HepG2 (cell line): ENCODE data around the gene CIART. TPM values are rescaled to one million over a fixed set of nuclear protein-coding genes. Genes with fewer than 3 reads are reported as not detected.

ENCODE experiments used
- AHR ChIP-seq: IDR thresholded peaks from 2 replicates; pipeline ENCODE4 v1.6.1; 2018; ENCODE audit warnings: missing genetic modification reagents, missing compliant biosample characterization
- ATM ChIP-seq: fragments of 450-650 bp; IDR thresholded peaks from 2 replicates; pipeline ENCODE4 v1.7.1; 2017; ENCODE audit warnings: mild to moderate bottlenecking, borderline replicate concordance
- CC2D1A ChIP-seq: sonication (generic); formaldehyde crosslinking; IDR thresholded peaks from 2 replicates; pipeline ENCODE4 v1.8.1; 2023; ENCODE audit warnings: mild to moderate bottlenecking, missing genetic modification reagents
- E2F2 ChIP-seq: sonication (generic); formaldehyde crosslinking; IDR thresholded peaks from 2 replicates; pipeline ENCODE4 v1.4.0; 2020; ENCODE audit warnings: missing genetic modification reagents, borderline replicate concordance
- GABPB1 ChIP-seq: IDR thresholded peaks from 2 replicates; pipeline ENCODE4 v1.6.1; 2016; ENCODE audit warnings: mild to moderate bottlenecking, missing genetic modification reagents, moderate library complexity, missing compliant biosample characterization
- GZF1 ChIP-seq: sonication (generic); formaldehyde crosslinking; IDR thresholded peaks from 2 replicates; pipeline ENCODE4 v1.5.1; 2020; ENCODE audit warnings: mild to moderate bottlenecking, missing genetic modification reagents
- HNRNPK ChIP-seq: fragments of 200-400 bp; formaldehyde crosslinking; IDR thresholded peaks from 2 replicates; pipeline ENCODE4 v1.6.1; 2018; ENCODE audit warnings: low read length, low read depth, moderate library complexity, mild to moderate bottlenecking; ENCODE audit not compliant: poor library complexity, severe bottlenecking
- KLF11 ChIP-seq: IDR thresholded peaks from 2 replicates; pipeline ENCODE4 v1.6.1; 2016; ENCODE audit warnings: missing compliant biosample characterization
- MAX ChIP-seq: IDR thresholded peaks from 2 replicates; pipeline ENCODE4 v1.6.1; 2012; ENCODE audit warnings: inconsistent platforms
- POLR2A ChIP-seq, 2 experiments: IDR thresholded peaks; 2 replicates each; pipeline ENCODE4 v1.6.1; 2011; ENCODE audit warnings: low read depth in 2 of 2, low read length in 2 of 2, mild to moderate bottlenecking in 1 of 2, moderate library complexity in 1 of 2; ENCODE audit not compliant: insufficient read depth in 1 of 2
- TBP ChIP-seq: sonication (generic); formaldehyde crosslinking; IDR thresholded peaks from 2 replicates; pipeline ENCODE4 v1.5.0; 2020; ENCODE audit warnings: missing genetic modification reagents
- UBTF ChIP-seq: sonication (generic); formaldehyde crosslinking; IDR thresholded peaks from 2 replicates; pipeline ENCODE4 v1.4.0; 2020; ENCODE audit warnings: mild to moderate bottlenecking, missing genetic modification reagents
- XBP1 ChIP-seq: sonication (generic); formaldehyde crosslinking; IDR thresholded peaks from 2 replicates; pipeline ENCODE4 v1.5.0; 2020; ENCODE audit warnings: missing genetic modification reagents
- ZFP37 ChIP-seq: sonication (generic); formaldehyde crosslinking; IDR thresholded peaks from 2 replicates; pipeline ENCODE4 v1.4.0; 2020; ENCODE audit warnings: missing genetic modification reagents, borderline replicate concordance
- ZNF251 ChIP-seq: sonication (generic); formaldehyde crosslinking; IDR thresholded peaks from 2 replicates; pipeline ENCODE4 v1.9.0; 2021; ENCODE audit warnings: mild to moderate bottlenecking, missing genetic modification reagents
- ZNF317 ChIP-seq: sonication (generic); formaldehyde crosslinking; IDR thresholded peaks from 2 replicates; pipeline ENCODE4 v1.5.0; 2020; ENCODE audit warnings: mild to moderate bottlenecking, missing genetic modification reagents
- ZNF629 ChIP-seq: sonication (generic); formaldehyde crosslinking; conservative IDR thresholded peaks from 2 replicates; pipeline ENCODE4 v1.5.0; 2020; ENCODE audit warnings: missing genetic modification reagents
- ZNF747 ChIP-seq: sonication (generic); formaldehyde crosslinking; IDR thresholded peaks from 2 replicates; pipeline ENCODE4 v1.8.1; 2023; ENCODE audit warnings: missing genetic modification reagents, mild to moderate bottlenecking, borderline replicate concordance
- ZSCAN21 ChIP-seq: sonication (generic); formaldehyde crosslinking; IDR thresholded peaks from 2 replicates; pipeline ENCODE4 v1.8.0; 2022; ENCODE audit warnings: mild to moderate bottlenecking, missing genetic modification reagents, moderate library complexity, borderline replicate concordance
- polyA plus RNA-seq, 8 experiments: library from polyadenylated mRNA; depleted of rRNA in 3 of 8; stranded (reverse) in 7 of 8; unstranded in 1 of 8; fragments of >200 nt; fragmentation: Illumina TruSeq in 4 of 8; extraction: Trizol in 4 of 8; gene quantifications; 2 replicates each; pipeline versions ENCODE4 v1.2.1 to v1.2.3, GENCODE V29; 2011 to 2016; ENCODE audit warnings: low read depth in 4 of 8, missing spikeins in 1 of 8, mixed read lengths in 1 of 8; ENCODE audit not compliant: insufficient read depth in 1 of 8
- total RNA-seq, 5 experiments: library from RNA; depleted of rRNA; stranded (reverse); fragments of >200 nt; fragmentation: Illumina TruSeq; extraction: Trizol; gene quantifications; 2 replicates each; pipeline ENCODE4 v1.2.3, GENCODE V29; 2016; ENCODE audit warnings: low read depth in 1 of 5
- TF ChIP-seq, protein P1 (sequence below): fragments of 450-650 bp; IDR thresholded peaks from 2 replicates; pipeline ENCODE4 v1.6.1; 2017; ENCODE audit warnings: mild to moderate bottlenecking
- TF ChIP-seq, protein P2 (sequence below): sonication (generic); formaldehyde crosslinking; IDR thresholded peaks from 2 replicates; pipeline ENCODE4 v1.4.0; 2020; ENCODE audit warnings: missing genetic modification reagents
- TF ChIP-seq, protein P3 (sequence below): sonication (generic); formaldehyde crosslinking; IDR thresholded peaks from 2 replicates; pipeline ENCODE4 v1.8.0; 2022; ENCODE audit warnings: mild to moderate bottlenecking, missing genetic modification reagents

The CIART gene
- total and polyA plus RNA-seq, 2 of the 13 experiments (the other 11 are each of a cell fraction or from before 2014, with no cell fraction given): 0.58 TPM; not detected in 1

DNA sequence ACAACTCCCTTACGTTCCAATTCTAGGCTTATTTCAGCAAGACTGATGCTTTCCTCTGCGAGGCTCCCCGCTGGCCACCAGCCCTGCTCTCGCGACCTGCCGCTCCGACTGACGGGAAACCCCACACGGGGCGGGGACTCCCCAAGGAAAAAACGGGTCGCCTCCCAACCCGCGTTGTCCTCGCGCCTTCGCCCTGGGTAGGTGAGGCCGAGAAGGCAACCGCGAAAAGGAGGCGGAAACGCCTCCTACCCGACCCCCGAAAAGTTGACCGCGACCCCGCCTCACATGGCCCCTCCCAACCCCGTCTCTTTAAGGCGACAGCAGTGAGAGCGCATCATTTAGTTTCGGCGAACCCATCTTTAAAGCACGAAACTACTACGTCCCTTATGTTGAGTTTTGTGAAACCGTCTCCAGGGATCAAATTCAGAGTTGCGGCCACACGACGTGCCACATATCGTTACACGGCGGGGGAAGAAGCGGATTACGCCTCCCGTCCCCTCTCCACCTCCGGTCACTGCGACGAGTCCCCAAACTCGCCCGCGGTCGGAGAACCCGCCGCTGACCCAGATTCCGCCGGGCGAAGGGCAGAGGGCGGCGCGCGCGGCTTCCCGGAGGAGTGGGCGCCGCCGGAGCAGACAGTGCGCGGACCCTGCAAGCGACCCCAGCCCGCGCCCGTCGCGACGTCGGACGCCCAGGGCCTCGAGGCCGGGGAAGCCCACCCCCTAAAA, 47.6 kb upstream of the CIART start (continued):
- TF ChIP-seq E2F2 (CRISPR knock-in tag) (peak; percentile 73; the same call in 1 of the 2 replicates), GABPB1 (CRISPR knock-in tag) (peak; percentile 57; the same call in 1 of the 2 replicates), XBP1 (CRISPR knock-in tag) (no peak), AHR (CRISPR knock-in tag) (no peak), HNRNPK (no peak), MAX (peak; percentile 66), KLF11 (no peak), CC2D1A (CRISPR knock-in tag) (no peak), ZSCAN21 (CRISPR knock-in tag) (0 out of 2 replicates have a peak, but pooled peaks have one; percentile 37), ZFP37 (CRISPR knock-in tag) (no peak; the same call in 1 of the 2 replicates), ZNF317 (CRISPR knock-in tag) (no peak), ATM (no peak), POLR2A (IDR thresholded peaks at IDR 0.05; ENCODE audit: insufficient read depth in 1 of 2, low read depth in 2 of 2, low read length in 2 of 2) (peak; percentile 54 to 61), ZNF629 (0 out of 2 replicates have a peak, but pooled peaks have one; percentile 13), TBP (CRISPR knock-in tag) (no peak), GZF1 (CRISPR knock-in tag) (no peak), UBTF (CRISPR knock-in tag) (peak; percentile 83), ZNF251 (CRISPR knock-in tag) (no peak), ZNF747 (CRISPR knock-in tag) (no peak)
- TF ChIP-seq, protein P1, sequence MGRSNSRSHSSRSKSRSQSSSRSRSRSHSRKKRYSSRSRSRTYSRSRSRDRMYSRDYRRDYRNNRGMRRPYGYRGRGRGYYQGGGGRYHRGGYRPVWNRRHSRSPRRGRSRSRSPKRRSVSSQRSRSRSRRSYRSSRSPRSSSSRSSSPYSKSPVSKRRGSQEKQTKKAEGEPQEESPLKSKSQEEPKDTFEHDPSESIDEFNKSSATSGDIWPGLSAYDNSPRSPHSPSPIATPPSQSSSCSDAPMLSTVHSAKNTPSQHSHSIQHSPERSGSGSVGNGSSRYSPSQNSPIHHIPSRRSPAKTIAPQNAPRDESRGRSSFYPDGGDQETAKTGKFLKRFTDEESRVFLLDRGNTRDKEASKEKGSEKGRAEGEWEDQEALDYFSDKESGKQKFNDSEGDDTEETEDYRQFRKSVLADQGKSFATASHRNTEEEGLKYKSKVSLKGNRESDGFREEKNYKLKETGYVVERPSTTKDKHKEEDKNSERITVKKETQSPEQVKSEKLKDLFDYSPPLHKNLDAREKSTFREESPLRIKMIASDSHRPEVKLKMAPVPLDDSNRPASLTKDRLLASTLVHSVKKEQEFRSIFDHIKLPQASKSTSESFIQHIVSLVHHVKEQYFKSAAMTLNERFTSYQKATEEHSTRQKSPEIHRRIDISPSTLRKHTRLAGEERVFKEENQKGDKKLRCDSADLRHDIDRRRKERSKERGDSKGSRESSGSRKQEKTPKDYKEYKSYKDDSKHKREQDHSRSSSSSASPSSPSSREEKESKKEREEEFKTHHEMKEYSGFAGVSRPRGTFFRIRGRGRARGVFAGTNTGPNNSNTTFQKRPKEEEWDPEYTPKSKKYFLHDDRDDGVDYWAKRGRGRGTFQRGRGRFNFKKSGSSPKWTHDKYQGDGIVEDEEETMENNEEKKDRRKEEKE: no peak
- TF ChIP-seq, protein P2, sequence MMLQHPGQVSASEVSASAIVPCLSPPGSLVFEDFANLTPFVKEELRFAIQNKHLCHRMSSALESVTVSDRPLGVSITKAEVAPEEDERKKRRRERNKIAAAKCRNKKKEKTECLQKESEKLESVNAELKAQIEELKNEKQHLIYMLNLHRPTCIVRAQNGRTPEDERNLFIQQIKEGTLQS (CRISPR knock-in tag): no peak
- TF ChIP-seq, protein P3, sequence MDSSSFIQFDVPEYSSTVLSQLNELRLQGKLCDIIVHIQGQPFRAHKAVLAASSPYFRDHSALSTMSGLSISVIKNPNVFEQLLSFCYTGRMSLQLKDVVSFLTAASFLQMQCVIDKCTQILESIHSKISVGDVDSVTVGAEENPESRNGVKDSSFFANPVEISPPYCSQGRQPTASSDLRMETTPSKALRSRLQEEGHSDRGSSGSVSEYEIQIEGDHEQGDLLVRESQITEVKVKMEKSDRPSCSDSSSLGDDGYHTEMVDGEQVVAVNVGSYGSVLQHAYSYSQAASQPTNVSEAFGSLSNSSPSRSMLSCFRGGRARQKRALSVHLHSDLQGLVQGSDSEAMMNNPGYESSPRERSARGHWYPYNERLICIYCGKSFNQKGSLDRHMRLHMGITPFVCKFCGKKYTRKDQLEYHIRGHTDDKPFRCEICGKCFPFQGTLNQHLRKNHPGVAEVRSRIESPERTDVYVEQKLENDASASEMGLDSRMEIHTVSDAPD (CRISPR knock-in tag): no peak
